Esophagus muscularis mucosa (tissue), 4 donors: Measurements from ENCODE around the gene ARID3C. TPM values are rescaled to one million over a fixed set of nuclear protein-coding genes. Genes with fewer than 3 reads are reported as not detected.

Experiments used
- DNase-seq: peaks from one replicate; pipeline ENCODE4 v3.0.0-alpha.2; 2017; ENCODE audit errors: extremely low spot score
- H3K27ac ChIP-seq, 4 donors: fragments of 200-600 bp; sonication (generic); replicated peaks in 1 of 4; 1 replicate in 3 of 4; 2 replicates in 1 of 4; pipeline ENCODE4 v1.5.1; 2016 to 2019; ENCODE audit warnings: mild to moderate bottlenecking in 1 of 4
- H3K27me3 ChIP-seq, 4 donors: fragments of 200-600 bp; sonication (generic); one replicate each; pipeline versions ENCODE4 v1.5.1 to v1.6.0; 2016 to 2019
- H3K36me3 ChIP-seq, 4 donors: fragments of 200-600 bp; sonication (generic); one replicate each; pipeline ENCODE4 v1.5.1; 2016 to 2019
- H3K4me1 ChIP-seq, 4 donors: fragments of 200-600 bp; sonication (generic); one replicate each; pipeline ENCODE4 v1.5.1; 2016 to 2019
- H3K4me3 ChIP-seq, 4 donors: fragments of 200-600 bp; sonication (generic); 1 replicate in 2 of 4; 2 replicates in 2 of 4; pipeline ENCODE4 v1.5.1; 2016 to 2019; ENCODE audit warnings: mild to moderate bottlenecking in 4 of 4, moderate library complexity in 1 of 4
- H3K9me3 ChIP-seq, 4 donors: fragments of 200-600 bp; sonication (generic); 1 replicate in 3 of 4; 2 replicates in 1 of 4; pipeline ENCODE4 v1.5.1; 2016 to 2019
- CTCF ChIP-seq, 3 experiments: fragments of 200-600 bp in 2 of 3; fragments of 450-650 bp in 1 of 3; sonication (generic) in 2 of 3; IDR thresholded peaks; one replicate each; pipeline ENCODE4 v1.5.1; 2017 to 2019; ENCODE audit warnings: antibody characterized with exemption in 3 of 3, mild to moderate bottlenecking in 2 of 3, moderate library complexity in 1 of 3
- EP300 ChIP-seq: sonication (generic); formaldehyde crosslinking; IDR thresholded peaks from one replicate; pipeline ENCODE4 v1.6.1; 2017; ENCODE audit warnings: antibody characterized with exemption
- POLR2A ChIP-seq: fragments of 450-650 bp; IDR thresholded peaks from one replicate; pipeline ENCODE4 v1.6.1; 2017; ENCODE audit warnings: antibody characterized with exemption, moderate library complexity, mild to moderate bottlenecking, low read depth
- POLR2AphosphoS5 ChIP-seq, 2 donors: sonication (generic); formaldehyde crosslinking; IDR thresholded peaks; one replicate each; pipeline ENCODE4 v1.6.1; 2017; ENCODE audit warnings: antibody characterized with exemption in 2 of 2
- WGBS: methylation state at CpG from one replicate; pipeline ENCODE4 v1.1.5; 2018; 5-methylcytosine and 5-hydroxymethylcytosine counted together
- intact Hi-C: fragments of 100-400 bp; cut with DNase I; formaldehyde crosslinking; loops from one replicate; pipeline ENCODE4 v1.15.1; 2023
- total RNA-seq, 4 donors: library from RNA; depleted of rRNA; stranded (reverse); fragments of >200 nt; gene quantifications; one replicate each; pipeline versions ENCODE4 v1.1.0 to v1.2.1, GENCODE V29; 2016

Gene ARID3C
- total RNA-seq, 4 donors from 2014 or later, result not detected

GRCh38 chr9:34653151-34654072 lies 24.5 kb upstream of the ARID3C start:
- TF ChIP-seq CTCF (IDR thresholded peaks at IDR 0.05) (no peak), POLR2AphosphoS5 (IDR thresholded peaks at IDR 0.05) (no peak), EP300 (no peak), POLR2A (no peak)
- 36% methylated on average over 11 of the region's 11 CpGs for WGBS
- H3K27ac ChIP-seq, result peak overlapping the region; percentile 80 to 83 (median 82)
- H3K9me3 ChIP-seq, result no peaks in the 10 kb centered on the region
- H3K36me3 ChIP-seq, result peaks cover 10 to 29% (median 21%) of the 10 kb centered on the region in 4 donors
- intact Hi-C loops, result loop anchor here (10.0 kb wide), 1 partner anchor 59 kb away; no protein-coding TSS in a partner anchor
- peak overlapping the region; percentile 51 to 62 (median 58) for H3K4me3 ChIP-seq
- DNase-seq, result no peak
- no peaks in the 10 kb centered on the region for H3K27me3 ChIP-seq
- H3K4me1 ChIP-seq, result peaks cover 45 to 63% (median 56%) of the 10 kb centered on the region in 4 donors

GRCh38 chr9:34652602-34653000 lies 23.7 kb upstream of the ARID3C start:
- DNase-seq, result no peak
- Histone ChIP-seq H3K27ac (peak overlapping the region; percentile 80 to 83 (median 82)), H3K9me3 (no peaks in the 10 kb centered on the region), H3K27me3 (no peaks in the 10 kb centered on the region), H3K4me3 (peak overlapping the region; percentile 51 to 62 (median 58)), H3K4me1 (peaks cover 53 to 71% (median 64%) of the 10 kb centered on the region in 4 donors), H3K36me3 (peaks cover 10 to 26% (median 20%) of the 10 kb centered on the region in 4 donors)
- WGBS, result 16% methylated on average over 5 of the region's 5 CpGs
- TF ChIP-seq POLR2AphosphoS5 (IDR thresholded peaks at IDR 0.05), result no peak
- intact Hi-C loops, result loop anchor here (10.0 kb wide), 1 partner anchor 58 kb away; no protein-coding TSS in a partner anchor

- H3K27ac ChIP-seq, result peak within 1 kb of the TSS; percentile 80 to 83 (median 82)
- peaks cover 10 to 21% (median 18%) of the 10 kb centered on the region in 4 donors for H3K36me3 ChIP-seq
- no peak for TF ChIP-seq CTCF (IDR thresholded peaks at IDR 0.05)
- no peak for TF ChIP-seq POLR2A
- TF ChIP-seq POLR2AphosphoS5 (IDR thresholded peaks at IDR 0.05), result peak; percentile 79 to 86
- TF ChIP-seq EP300, result no peak
- H3K4me1 ChIP-seq, result peaks cover 59 to 77% (median 70%) of the 10 kb centered on the region in 4 donors
- no peaks in the 10 kb centered on the region for H3K9me3 ChIP-seq
- intact Hi-C loops, result loop anchor here (10.0 kb wide), 1 partner anchor 57 kb away; no protein-coding TSS in a partner anchor
- peak within 1 kb of the TSS; percentile 51 to 62 (median 58) for H3K4me3 ChIP-seq
- no peaks in the 10 kb centered on the region for H3K27me3 ChIP-seq
- 17% methylated on average over 20 of the region's 24 CpGs for WGBS
- DNase-seq, result peak; percentile 96
Observed at GRCh38 chr9:34651876-34652601, 23.2 kb upstream of the ARID3C start, which contains the start of gene IL11RA. IL11RA (plus strand) TSS chr9:34652185; CDS start chr9:34655218, 3,033 bp downstream.

GRCh38 chr9:34651321-34651720 lies 22.5 kb upstream of the ARID3C start:
- H3K27ac ChIP-seq, result peak overlapping the region; percentile 80 to 83 (median 82)
- no peak for DNase-seq
- H3K36me3 ChIP-seq, result peaks cover 10 to 20% (median 16%) of the 10 kb centered on the region in 4 donors
- TF ChIP-seq EP300, result no peak
- no peaks in the 10 kb centered on the region for H3K27me3 ChIP-seq
- peaks cover 60 to 80% (median 74%) of the 10 kb centered on the region in 4 donors for H3K4me1 ChIP-seq
- intact Hi-C loops, result loop anchor here (10.0 kb wide), 1 partner anchor 57 kb away; no protein-coding TSS in a partner anchor
- peak overlapping the region; percentile 51 to 62 (median 58) for H3K4me3 ChIP-seq
- WGBS, result 21% methylated on average over 3 of the region's 4 CpGs
- H3K9me3 ChIP-seq, result no peaks in the 10 kb centered on the region

- no peak for DNase-seq
- H3K4me3 ChIP-seq, result no peak overlapping the region
- H3K27ac ChIP-seq, result peak overlapping the region; percentile 80 to 83 (median 82)
- intact Hi-C loops, result loop anchor here (10.0 kb wide), 1 partner anchor 56 kb away; no protein-coding TSS in a partner anchor
- H3K27me3 ChIP-seq, result no peaks in the 10 kb centered on the region
- H3K9me3 ChIP-seq, result no peaks in the 10 kb centered on the region
- no peak for TF ChIP-seq CTCF (IDR thresholded peaks at IDR 0.05)
- TF ChIP-seq POLR2AphosphoS5 (IDR thresholded peaks at IDR 0.05), result no peak
- no peak for TF ChIP-seq EP300
- no peak for TF ChIP-seq POLR2A
- 47% methylated on average over 5 of the region's 5 CpGs for WGBS
- peaks cover 66 to 82% (median 79%) of the 10 kb centered on the region in 4 donors for H3K4me1 ChIP-seq
- peaks cover 10 to 20% (median 16%) of the 10 kb centered on the region in 4 donors for H3K36me3 ChIP-seq
Observed at GRCh38 chr9:34650816-34651215, 21.9 kb upstream of the ARID3C start.
